Stimulated activated CD8-positive, alpha-beta memory T cell treated with anti-CD3 and anti-CD28 coated beads, Interleukin-12 subunit alpha, Interleukin-12 subunit beta, amount 100 ng/mL, for 24 hours (primary cell): ENCODE results near the gene ANKRD13B.

ENCODE experiments used
- DNase-seq: peaks from one replicate; pipeline ENCODE4 v3.0.0-alpha.2; 2020; ENCODE audit errors: extremely low read depth

Gene ANKRD13B

DNA sequence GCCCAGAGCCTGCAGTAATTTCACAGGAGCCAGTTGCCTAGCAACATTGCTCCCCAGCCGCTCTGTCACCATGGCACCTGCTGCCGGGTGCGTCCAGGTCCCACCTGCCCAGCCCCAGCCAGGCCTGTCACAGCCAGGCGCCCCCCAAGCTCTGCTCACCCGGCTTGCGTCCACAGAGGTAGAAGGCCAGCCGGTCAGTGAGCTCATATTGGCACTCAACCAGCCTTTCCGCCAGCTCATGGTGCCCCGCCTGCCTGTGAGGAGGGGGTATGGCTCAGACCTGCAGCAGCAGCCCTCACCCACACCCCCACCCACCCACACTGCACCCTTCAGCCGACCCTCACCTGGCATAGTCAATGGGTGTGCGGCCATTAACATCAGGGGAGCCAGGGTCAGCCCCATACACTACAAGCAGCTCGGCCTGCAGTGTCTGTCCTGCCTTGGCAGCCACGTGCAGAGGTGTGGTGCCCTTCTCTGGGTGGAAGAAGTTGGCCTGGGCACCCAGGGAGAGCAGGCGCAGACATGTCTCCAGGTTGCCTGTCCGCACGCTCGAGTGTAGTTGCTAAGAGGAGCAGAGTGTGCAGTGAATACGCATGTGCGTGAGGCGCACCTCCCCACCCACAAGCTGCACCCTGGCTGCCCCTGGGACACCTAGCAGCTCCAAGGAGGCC lies 11.2 kb upstream of the ANKRD13B start:
- DNase-seq, result no peak

DNA sequence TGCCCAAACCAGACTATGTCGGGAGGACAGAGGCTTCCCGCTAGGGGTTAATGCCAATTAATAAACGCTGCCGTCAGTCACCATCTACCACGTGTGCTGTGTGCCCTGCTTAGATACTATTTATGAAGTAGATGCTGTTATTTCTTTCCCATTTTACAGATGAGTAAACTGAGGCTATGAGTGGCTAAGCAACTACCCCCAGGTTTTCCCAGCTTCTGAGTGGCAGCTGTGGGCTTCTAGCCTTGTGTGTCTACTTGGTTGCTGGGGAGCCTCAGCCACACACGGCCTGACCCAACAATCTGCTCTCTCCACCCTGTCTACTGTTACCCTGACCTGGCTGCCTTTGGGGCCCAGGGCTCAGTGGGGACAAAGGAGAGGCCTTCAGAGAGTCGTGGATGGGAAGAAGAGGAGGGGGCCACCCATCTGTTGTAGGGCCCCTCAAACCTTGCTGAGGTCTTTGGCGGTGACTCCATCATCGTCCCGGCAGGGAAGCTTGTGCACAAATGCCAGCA lies 10.6 kb upstream of the ANKRD13B start:
- DNase-seq, result no peak

DNA sequence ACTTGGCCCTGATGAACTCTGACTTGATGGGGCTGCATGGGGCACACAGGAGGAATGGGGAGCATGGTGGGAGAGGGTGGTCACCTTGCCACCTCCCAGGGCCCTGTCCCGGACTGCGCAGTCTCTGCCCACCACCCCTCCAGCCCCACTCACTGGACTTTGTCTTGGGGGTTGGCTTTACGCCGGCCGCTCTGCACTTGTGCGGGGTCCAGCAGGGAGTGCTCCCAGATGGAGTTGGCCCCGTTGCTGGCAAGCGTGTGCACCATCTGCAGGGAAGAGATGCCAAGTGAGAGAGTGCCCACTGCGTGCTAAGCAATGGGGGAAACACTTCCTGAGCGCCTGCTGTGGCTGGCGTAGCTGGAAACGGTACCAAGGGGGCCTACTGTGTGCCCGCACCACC lies 10.2 kb upstream of the ANKRD13B start:
- DNase-seq, result no peak

DNA sequence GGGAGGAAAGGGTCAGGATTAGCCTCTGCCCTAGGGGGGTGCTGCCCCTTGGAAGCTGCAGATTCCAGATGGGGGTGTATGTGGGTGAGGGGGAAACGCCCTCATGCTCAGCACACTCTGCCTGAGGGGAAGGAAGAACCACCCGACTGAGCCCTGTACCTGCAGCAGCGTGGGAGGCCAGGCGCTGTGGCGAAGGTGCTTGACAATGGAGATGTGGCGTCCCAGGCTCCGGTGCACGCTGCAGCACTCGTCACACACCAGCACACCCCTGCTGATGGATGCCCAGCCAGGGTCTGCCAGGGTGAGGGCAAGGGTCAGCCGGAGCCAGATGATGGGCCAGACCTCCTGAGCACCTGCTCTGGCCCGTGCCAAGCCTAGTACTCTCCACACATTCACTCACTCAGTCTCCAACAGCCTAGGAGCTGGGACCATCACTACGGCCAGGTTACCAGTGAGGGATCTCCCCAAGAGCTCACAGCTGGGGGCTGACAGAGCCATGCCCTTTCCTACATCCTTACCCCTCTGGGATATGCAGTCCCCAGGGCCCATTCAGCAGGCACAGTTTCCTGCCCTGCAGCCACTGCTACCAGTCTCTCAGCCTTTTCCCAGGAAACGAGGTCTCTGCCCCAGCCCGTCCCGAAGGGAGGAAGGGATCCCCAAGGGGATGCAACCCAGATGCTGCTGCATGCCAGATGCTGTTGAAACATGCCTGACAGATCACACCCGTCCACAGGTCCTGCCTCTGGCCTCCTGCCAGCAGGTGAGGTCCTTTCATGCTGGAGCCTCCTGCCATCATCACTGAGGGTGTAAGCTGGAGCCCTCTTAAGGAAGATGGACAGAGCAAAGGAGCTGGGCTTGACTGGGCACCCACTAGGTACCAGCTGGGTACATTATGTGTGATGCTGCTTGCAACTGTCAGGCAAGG lies 9.3 kb upstream of the ANKRD13B start:
- DNase-seq, result no peak

DNA sequence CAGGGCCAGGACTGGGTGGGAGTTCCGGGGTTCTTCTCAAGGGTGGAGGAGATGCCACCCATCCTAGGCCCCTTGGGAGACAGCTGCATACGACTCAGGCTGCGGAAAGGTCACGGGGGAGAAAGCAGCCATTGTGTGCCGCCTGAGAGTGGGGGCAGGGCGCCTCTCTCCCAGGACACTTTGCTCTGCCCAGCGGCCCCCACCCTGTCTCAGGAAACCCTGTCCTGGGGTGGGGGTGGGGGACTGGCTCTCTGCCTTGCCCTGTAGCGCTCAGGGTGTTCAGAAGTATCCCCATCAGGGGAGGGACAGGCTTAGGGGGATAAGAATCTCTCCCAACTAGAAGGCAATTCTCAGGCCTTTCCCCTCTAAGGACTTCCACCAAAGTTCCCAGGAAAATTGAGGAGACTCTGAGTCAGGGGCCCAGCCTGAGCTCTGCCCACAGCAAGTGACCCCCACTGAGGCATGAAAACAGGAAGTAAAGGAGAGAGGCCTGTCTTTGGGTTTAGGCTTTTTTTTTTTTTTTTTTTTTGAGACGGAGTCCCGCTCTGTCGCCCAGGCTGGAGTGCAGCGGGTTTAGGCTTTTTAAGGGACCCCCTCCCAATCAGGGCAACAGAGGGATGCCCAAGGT lies 8.4 kb upstream of the ANKRD13B start:
- no peak for DNase-seq

DNA sequence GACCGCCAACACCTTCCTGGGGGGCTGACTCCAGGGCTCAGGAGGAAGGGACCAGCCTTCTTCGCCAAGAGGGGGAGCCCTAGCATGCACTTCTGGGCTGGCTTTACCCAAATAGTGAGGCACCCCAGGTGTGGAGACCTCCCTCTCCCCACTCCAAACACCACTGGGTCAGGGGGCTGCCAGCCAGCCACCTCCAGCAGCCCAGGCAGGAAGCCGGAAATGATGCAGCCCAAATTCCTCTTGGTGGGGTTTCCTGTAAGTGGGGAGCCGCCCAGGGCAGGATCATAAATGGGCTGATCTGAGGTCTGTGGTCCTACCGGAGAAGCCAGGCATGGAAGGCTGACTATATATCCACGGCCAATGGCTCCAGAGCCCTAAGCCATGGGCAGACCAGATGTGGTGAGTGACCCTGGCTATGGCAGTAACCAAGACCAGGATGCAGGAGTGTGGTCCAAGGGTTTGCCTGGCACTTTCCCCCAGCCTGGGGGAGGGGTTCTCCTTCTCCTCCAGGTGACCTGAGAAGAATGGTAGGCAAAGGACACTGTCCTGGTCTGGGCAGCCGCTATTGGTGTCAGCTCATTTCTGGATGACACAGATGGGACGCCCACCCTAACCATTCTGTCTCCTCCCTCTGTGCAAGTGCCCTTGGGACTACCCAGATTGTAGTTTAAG lies 7.7 kb upstream of the ANKRD13B start:
- no peak for DNase-seq

DNA sequence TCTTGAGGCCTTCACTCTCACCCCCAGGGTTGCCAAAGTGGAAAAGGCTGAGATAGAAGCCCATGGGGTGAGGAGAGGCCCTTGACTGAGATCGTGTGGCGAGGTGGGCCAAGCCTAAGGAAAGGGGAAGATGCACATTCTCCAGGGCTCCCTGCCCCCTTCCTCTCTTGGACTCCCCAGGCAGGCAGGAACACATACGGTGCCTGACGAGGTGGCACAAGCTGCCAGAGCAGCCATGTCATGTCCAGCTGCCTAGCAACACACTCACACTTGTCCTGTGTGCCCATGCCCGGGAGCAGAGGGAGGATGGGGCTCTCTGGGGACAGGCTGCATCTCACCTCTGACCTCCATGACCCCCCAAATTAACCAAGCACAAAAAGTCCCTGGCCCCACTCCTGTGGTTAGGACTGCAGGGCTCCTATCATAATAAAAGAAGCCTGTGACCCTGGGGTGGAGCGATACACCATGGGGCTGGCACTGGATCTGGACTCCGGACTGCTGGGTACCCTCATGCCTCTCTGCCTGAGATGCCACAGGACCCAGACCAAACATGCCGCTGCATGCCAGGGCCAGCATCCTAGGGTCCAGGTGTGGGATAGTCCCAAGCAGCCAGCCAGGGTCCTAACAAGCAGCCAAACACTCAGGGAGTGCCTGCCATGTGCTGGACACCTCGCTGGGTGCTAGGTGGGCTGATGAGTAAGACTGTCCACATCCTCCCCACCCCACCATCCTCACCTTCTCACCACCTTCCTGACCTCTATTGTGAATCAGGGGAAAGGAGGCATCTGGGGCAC lies 6.1 kb upstream of the ANKRD13B start:
- DNase-seq, result no peak

DNA sequence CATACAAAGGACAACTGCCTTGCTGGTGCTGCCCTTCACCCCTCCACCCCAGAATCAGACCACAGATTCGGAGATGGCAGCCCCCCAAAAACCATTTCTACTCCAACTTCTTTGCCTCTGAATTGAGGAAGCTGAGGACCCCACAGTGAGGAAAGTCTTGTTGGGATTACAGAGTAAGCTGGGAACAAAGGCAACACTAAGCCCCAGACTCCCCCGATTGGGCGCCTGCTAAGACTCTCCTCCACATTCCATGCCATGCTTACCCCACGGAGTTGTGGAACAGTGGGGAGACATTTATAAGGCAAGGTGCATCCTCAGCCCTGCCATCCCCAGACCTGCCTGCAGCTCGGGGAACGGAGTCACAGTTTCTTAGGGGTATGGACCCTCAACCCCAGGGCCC lies 5.3 kb upstream of the ANKRD13B start:
- no peak for DNase-seq

DNA sequence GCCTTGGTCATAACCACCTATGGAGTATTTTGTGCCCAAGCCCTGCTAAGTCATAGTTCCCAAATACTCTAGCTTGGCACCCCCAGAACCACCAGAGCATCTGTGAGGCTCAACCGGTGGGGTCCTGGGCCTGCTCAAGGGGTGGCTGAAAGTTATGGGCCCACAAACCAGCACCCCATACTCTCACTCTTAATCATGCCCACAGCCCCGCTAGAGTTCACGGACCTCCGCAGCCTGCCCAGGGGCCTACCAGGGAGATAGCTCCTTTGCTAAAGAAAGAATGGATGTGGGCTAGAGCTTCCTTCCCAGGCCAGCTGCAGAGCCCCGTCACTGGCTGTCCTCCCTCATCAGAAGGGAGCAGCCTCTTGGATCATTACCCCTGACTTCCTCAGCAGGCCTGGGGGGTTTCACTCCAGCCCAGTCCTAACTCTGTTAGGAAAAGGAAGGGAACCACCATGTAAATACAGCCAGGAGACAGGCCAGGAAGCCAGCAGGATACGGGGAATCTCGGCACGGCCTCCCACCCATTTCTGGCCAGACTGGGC lies 4.8 kb upstream of the ANKRD13B start:
- DNase-seq, result no peak

DNA sequence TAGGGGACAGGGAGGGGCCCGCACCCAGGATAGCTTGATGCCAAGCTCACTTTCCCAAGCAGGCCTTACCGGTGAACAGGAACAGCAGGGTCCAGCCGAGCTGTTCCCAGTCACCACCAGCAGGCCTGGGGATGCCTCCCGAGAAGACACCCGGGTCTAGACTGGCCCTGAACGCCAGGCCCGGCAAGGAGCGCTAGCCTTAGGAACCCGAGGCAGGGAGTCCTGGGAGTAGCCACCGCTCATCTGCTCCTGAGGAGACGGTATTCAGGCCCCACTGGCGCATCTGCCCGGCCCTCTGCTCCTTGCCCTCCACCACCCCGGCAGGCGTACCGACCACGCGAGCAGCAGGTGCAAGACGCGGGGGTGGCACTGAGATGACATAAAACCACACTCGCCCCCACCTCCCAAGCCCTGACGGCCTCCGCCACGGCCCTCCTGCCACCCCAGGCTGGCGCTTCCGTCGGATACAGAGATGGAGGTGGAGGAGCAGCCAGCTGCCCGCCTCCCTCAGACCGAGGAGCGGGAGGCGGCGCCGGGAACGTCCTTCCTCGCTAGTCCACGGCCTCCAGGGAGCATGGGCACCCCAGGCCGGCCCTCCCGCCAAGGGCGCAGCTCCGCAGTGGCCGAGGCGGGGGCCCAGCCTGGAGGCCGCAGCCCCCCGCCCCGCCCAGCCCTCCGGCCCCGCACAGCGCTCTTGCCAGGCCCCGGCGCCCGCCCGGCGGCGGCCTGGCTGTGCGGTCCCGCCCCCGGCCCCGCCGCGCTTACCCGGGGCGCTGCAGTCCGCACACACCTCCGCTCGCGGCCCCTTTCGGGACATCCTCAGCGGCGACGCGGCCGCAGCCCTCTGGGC lies 4.1 kb upstream of the ANKRD13B start:
- no peak for DNase-seq

DNA sequence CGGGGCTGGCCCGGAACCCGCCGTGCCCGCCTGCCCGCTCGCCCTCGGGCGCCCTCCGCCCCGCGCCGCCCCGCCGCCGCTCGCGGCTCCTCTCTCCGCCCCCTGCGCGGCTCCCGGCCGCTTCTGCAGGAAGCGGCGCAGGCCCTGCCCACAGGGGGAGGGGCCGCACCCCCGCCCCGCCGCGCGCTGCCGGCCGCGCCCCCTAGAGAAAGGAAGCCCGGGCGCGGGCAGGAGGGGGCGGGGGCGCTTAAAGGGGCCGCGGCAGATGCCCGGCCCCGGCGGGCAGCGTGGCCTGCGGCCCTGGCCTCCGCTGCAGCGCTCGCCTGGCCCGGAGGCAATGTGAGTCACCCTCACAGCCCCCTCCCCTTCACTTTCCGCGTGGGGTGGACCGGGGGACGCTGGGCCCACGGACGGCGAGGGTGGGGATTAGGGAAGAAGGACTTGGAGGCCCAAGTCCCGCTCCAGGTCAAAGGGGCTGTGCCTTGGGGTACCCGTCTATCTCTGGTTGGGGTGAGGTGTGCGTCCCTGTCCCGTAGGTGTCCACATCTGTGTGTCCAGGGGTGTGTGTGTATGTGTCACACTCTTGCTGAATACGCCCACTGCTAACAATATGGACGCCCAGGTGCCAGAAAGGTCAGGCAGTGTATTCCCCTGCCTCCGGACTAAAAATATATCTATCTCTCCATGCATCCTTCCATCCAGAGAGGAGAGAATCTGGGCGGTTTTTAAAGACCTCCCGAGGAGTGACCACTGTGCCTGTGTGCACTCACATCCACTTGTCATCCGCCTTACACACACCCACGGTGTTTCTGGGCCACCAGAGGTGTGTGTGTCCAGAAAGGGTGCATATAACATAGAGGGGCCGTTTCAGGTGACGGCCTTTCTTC lies 3.2 kb upstream of the ANKRD13B start, which contains the start of gene GIT1:
Gene GIT1 (minus strand): TSS at position 125 of the 887 bp plus-strand sequence. CDS start 270 bp downstream, outside the sequence.
- DNase-seq, result peak; percentile 72

DNA sequence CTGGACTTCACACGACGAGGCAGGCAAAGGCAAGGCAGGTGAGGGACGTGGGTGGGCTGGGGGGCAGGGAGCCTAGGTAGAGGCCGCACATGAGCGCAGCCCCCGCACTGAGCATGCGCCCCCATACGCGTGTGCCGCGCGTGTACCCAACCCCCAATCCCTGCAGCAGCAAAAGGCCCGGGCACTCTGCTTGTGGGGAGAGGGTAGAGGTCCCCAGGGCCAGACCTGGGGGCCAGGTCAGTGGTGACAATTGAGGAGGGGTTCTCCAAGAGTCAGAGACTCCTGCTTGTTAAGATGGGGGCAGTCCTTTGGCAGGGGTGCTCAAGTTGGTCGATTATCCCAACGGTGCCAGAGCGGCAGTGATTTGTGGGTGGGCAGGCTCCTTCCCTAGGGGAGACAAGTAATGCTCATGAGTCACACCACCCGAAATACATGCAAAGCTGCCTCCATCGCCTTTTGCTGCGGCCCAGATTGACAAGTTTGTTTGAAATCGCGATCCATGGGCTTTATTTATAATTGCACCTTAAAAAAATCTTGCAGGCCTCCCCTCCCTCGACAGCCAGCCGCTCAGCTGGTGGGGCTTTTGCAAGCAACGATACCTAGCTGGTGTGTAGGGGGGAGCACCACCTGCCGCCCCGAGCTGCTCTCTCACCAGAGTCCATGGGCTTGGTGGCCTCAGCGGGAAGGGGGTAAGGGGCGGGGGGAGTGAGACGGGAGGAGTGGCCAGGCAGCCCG lies 2.4 kb upstream of the ANKRD13B start:
- DNase-seq, result no peak

DNA sequence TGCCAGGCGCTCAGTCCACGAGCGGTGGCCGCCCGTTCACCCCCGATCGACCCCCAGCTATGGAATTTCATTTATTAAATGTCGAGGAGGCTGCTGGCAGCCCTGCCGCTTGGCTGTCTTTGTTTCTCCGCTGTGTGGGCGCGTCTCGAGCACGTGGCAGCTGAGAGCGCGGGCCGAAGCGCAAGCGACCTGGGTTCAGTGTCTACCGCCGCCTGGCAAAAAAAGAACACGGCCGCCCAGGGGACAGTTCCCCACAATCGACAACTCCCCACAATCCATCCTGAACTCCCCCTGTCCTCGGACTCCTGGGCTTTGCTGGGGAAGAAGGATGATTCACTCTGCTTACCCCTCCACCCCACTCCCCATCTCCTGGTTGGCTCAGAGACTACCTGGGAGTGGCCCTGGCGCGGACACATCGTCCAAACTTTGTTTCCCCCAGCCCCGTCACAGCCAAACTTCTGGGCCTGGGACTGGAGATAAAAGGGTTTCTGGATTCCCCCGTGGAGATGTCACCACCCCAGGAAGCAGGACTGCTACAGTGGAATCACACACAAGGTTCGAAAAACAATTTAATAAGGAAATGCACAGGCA lies 1.7 kb upstream of the ANKRD13B start:
- no peak for DNase-seq

DNA sequence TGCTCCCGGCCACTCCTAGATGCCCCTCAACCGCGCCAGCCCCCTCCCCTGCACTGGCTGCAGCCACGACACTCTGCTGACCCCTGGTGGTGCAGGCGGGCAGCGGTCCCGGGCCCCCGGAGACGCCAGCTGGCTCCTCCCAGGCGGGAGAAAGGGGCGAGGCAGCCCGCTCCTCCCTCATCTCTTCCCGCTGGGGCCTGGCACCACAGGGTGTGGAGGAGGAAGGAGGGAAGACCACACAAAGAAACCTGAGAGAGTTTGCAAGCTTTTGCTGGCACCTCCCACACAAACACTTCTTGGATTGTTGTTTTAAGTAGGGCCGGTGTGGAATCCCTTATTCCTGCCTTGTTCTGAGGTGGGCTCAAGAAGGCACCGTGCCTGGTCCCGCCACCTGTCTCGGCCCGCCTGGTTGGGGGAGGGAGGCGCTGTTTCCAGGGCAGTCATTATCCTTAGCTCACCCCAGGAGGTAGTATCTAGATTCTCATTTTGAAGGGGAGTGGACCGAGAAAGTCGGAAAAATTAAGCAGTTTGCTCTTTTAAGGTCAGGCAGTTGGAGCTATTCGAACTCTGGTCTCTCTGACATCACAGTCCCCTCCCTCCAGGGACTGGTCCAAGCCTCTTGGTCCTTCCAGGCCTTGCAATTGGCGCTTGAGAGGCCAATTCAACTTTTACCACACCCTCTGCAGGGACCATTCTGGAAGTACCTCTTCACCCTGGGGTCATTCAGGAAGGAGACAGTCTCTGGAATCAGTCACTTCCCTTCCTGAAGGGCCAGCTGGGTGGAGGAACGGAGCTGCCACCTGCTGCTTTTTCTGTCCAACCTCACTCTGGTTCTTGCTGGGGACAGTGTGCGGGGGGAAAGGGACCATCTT lies 959 bp upstream of the ANKRD13B start:
- no peak for DNase-seq

DNA sequence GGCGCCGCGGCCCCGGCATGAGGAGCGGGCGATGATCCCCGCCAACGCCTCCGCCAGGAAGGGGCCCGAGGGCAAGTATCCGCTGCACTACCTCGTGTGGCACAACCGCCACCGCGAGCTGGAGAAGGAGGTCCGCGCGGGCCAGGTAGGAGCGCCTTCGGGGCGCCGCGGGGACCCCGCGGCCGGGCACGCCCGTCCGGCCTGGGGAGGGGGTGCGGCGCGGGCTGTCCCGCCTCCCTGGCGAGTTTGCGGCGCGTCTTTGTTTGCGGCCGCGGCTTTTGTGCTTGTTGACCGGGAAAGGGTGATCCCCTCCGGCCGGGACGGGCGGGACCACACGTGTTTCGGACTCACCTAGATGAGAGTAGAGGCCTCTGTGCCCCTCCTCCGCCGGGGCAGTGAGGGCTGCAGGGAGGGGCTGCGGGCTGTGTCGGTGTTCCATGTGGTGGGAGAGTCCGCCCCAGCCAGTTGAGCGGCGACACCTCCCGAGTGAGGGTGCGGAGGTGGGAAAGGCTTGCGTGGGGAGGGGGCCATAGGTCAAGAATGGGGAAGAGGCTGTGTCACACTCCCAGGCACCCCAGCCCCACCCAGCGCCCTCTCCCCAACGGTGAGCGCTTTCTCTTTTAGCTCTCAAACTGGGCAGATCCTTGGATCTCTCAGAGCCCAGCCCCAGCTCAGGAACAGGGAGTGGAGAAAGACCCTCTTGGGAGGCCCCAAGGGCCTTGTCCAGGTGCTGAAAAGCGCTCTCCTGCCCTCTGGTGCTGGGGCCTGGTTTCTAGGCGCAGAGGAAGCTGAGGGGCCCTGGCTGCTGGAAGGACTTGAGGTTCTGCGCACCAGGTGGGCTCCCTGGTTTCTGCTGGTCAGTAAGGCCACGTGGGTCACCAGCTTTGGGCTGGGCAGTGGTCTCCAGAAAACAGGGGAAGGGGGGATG lies 923 bp downstream of the ANKRD13B start:
- DNase-seq, result no peak
